Type B pancreatic cell (in vitro differentiated cells): Measurements from ENCODE around the gene USP10. TPM values are rescaled to one million over a fixed set of nuclear protein-coding genes. Genes with fewer than 3 reads are reported as not detected.

Source experiments
- DNase-seq: peaks from one replicate; pipeline ENCODE4 v3.0.0; 2021; ENCODE audit warnings: mixed read lengths; ENCODE audit not compliant: unreplicated experiment; ENCODE audit errors: extremely low spot score
- H3K27ac Mint-ChIP-seq: 2 replicates; pipeline ENCODE4 v1.8.0; 2021; ENCODE audit warnings: mild to moderate bottlenecking, mixed read lengths
- H3K27me3 Mint-ChIP-seq: 2 replicates; pipeline ENCODE4 v1.8.0; 2021; ENCODE audit warnings: mixed read lengths
- H3K36me3 Mint-ChIP-seq: 2 replicates; pipeline ENCODE4 v1.8.0; 2021; ENCODE audit warnings: mixed read lengths
- H3K4me1 Mint-ChIP-seq: one replicate; pipeline ENCODE4 v1.8.0; 2021; ENCODE audit warnings: mixed read lengths; ENCODE audit not compliant: unreplicated experiment
- H3K4me3 Mint-ChIP-seq: 2 replicates; pipeline ENCODE4 v1.8.0; 2021; ENCODE audit warnings: mild to moderate bottlenecking, mixed read lengths
- H3K9me3 Mint-ChIP-seq: 2 replicates; pipeline ENCODE4 v1.8.0; 2021; ENCODE audit warnings: mixed read lengths
- total RNA-seq: library from RNA; stranded (reverse); gene quantifications from 2 replicates; pipeline ENCODE4 v1.2.1, GENCODE V29; 2021; ENCODE audit warnings: low replicate concordance
- TF ChIP-seq, protein P1 (sequence below): fragments of 200-600 bp; sonication (generic); conservative IDR thresholded peaks from 2 replicates; pipeline ENCODE4 v1.5.0; 2021; ENCODE audit warnings: antibody characterized with exemption, mild to moderate bottlenecking

The USP10 gene
- total RNA-seq, 1 donor from 2014 or later, result 110 TPM

DNA sequence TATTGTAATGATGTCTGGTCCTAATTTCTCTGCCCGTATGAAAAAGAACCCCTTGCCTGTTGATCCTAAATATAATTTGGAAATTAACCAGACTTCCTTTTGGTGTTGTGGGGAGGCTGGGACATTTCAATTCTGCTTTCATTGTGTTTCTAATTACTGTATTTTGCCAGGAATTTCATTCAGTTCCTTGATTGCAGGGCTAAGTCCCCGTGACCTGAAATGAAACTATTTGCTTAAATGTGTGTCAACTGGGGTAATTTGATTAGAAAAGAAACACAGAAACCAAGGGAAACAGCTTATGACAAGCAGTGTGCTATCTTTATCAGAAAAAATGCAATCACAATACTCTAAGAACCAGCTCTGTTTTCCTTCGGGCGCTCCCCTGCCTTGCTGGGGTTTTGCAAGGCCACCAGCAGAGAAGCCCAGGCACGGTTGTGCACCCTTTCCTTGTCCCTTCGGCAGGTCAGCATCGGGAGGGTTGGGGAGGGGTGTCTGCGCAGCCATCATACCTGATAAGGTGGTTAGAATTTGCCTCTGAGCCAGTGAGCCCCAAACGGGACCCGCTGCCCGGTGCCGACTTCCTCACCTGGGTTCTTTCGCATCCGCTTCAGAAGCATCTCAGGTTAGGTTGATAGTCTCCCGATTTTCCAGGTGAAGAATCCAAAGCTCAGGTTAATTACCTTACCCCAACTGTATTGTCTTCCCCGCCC, 32.0 kb upstream of the USP10 start:
- Mint-ChIP-seq H3K36me3 (peaks cover 15% of the 10 kb centered on the region), H3K27me3 (no peaks in the 10 kb centered on the region), H3K9me3 (no peaks in the 10 kb centered on the region), H3K4me1 (peaks cover 11% of the 10 kb centered on the region), H3K4me3 (peak overlapping the region; percentile 22), H3K27ac (peak overlapping the region; percentile 58)
- DNase-seq, result no peak
- TF ChIP-seq, protein P1, sequence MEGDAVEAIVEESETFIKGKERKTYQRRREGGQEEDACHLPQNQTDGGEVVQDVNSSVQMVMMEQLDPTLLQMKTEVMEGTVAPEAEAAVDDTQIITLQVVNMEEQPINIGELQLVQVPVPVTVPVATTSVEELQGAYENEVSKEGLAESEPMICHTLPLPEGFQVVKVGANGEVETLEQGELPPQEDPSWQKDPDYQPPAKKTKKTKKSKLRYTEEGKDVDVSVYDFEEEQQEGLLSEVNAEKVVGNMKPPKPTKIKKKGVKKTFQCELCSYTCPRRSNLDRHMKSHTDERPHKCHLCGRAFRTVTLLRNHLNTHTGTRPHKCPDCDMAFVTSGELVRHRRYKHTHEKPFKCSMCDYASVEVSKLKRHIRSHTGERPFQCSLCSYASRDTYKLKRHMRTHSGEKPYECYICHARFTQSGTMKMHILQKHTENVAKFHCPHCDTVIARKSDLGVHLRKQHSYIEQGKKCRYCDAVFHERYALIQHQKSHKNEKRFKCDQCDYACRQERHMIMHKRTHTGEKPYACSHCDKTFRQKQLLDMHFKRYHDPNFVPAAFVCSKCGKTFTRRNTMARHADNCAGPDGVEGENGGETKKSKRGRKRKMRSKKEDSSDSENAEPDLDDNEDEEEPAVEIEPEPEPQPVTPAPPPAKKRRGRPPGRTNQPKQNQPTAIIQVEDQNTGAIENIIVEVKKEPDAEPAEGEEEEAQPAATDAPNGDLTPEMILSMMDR, result no peak

DNA sequence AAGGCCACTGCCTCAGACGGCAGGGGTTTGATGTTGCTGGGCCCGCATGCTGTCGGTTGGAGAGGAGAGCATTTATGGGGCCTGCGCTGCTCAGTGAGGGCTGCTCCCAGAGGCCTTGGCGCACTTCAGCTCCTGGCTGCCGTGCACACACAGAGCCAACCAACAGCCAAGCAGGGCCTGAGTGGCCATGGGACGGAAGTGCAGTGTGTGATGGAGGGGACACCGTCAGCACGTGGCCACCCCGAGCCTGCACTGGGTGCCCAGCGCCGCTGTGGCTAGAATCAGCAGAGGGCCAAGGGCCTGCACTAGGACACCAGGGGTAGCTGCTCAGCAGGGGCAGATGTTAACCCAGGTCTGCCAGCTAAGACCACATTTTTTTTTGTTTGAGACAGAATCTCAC, 29.7 kb upstream of the USP10 start:
- Mint-ChIP-seq H3K36me3 (peaks cover 5% of the 10 kb centered on the region), H3K9me3 (no peaks in the 10 kb centered on the region), H3K27me3 (no peaks in the 10 kb centered on the region), H3K27ac (no peak overlapping the region), H3K4me3 (no peak overlapping the region), H3K4me1 (peaks cover 10% of the 10 kb centered on the region)
- no peak for DNase-seq
- TF ChIP-seq, protein P1, result no peak

DNA sequence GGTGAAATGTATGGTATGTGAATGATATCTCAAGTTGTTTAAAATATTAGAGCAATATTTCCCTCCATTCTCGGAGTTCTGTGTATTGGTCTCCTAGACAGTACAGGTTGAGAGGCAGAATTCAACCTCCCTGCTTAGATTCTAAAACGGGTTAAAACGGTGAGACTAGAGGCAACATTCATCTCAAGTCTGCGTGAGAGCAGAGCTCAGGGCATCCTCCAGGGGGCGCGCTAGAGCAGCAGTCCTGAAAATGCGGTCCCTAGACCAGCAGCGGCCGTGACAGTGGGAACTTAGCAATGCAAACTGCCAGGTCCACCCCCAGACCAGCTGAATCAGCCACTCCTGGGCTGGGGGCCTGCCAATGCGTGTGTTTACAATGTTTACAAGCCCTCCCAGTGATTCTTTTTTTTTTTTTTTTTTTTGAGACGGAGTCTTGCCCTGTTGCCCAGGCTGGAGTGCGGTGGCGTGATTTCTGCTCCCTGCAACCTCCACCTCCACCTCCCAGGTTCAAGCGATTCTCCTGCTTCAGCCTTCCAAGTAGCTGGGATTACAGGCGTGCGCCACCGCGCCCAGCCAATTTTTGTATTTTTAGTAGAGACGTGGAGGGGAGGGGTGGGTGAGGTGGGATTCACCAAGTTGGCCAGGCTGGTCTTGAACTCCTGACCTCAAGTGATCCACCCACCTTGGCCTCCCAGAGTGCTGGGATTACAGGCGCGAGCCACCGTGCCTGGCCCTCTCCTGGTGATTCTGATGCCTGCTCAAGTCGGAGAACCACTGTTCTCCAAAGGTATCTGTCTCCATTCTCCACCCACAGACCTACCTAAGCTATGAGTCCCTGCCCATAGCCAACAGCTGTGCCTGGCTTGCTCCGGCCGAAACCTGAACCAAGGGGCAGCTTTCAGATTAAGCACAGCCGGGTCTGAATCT, 27.3 kb upstream of the USP10 start:
- peaks cover 9% of the 10 kb centered on the region for H3K27me3 Mint-ChIP-seq
- H3K27ac Mint-ChIP-seq, result no peak overlapping the region
- peaks cover 2% of the 10 kb centered on the region for H3K36me3 Mint-ChIP-seq
- no peak overlapping the region for H3K4me3 Mint-ChIP-seq
- DNase-seq, result no peak
- TF ChIP-seq, protein P1, result peak; percentile 94
- H3K4me1 Mint-ChIP-seq, result peaks cover 8% of the 10 kb centered on the region
- no peaks in the 10 kb centered on the region for H3K9me3 Mint-ChIP-seq

DNA sequence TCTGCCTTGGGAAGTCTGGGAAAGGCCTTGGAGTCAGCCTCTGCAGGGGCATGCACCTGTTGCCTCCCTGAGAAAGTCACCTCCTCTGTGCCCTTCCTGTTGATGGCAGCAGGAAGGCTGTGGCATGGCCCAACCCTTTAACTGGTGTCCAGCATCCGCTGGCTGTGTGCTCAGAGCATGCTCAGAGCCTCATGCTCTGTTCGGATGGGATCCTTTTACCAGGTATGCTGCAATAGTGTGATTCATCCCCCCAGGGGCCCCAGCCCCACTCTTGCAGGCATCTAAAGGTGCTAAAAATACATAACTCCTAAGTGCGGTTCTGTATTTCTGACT, 26.6 kb upstream of the USP10 start:
- TF ChIP-seq, protein P1, result no peak
- no peaks in the 10 kb centered on the region for H3K36me3 Mint-ChIP-seq
- H3K27me3 Mint-ChIP-seq, result peaks cover 12% of the 10 kb centered on the region
- H3K4me3 Mint-ChIP-seq, result no peak overlapping the region
- no peaks in the 10 kb centered on the region for H3K9me3 Mint-ChIP-seq
- H3K4me1 Mint-ChIP-seq, result peaks cover 8% of the 10 kb centered on the region
- H3K27ac Mint-ChIP-seq, result no peak overlapping the region
- DNase-seq, result no peak

DNA sequence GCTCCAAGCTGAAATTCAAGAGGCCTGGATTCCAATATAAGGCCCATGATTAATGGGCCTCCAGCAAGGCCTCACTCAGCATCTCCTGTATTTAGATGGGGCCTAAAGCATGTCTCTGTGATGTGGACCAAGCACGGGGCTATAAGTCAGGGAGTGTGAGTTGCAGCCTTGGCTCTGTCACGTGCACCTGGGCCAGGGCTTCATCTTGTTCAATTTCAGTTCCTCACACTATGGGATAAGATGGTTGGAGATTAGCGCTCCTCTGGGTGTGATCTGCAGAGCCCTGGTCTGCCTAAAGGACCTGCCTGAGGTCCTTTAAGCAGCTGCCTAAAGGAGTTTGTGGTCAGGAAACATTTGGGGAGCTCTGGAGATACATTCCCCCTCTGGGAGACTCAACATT, 26.2 kb upstream of the USP10 start:
- H3K4me1 Mint-ChIP-seq, result peaks cover 8% of the 10 kb centered on the region
- no peak overlapping the region for H3K27ac Mint-ChIP-seq
- H3K4me3 Mint-ChIP-seq, result no peak overlapping the region
- H3K9me3 Mint-ChIP-seq, result no peaks in the 10 kb centered on the region
- TF ChIP-seq, protein P1, result no peak
- DNase-seq, result no peak
- no peaks in the 10 kb centered on the region for H3K36me3 Mint-ChIP-seq
- peaks cover 12% of the 10 kb centered on the region for H3K27me3 Mint-ChIP-seq
